ENCODE results near the gene OPCML. TPM values are rescaled to one million over a fixed set of nuclear protein-coding genes. Genes with fewer than 3 reads are reported as not detected.

OPCML gene
- total and polyA plus RNA-seq, 2 donors (not counting 1 experiment from before 2014, with no cell fraction given): not detected

DNA sequence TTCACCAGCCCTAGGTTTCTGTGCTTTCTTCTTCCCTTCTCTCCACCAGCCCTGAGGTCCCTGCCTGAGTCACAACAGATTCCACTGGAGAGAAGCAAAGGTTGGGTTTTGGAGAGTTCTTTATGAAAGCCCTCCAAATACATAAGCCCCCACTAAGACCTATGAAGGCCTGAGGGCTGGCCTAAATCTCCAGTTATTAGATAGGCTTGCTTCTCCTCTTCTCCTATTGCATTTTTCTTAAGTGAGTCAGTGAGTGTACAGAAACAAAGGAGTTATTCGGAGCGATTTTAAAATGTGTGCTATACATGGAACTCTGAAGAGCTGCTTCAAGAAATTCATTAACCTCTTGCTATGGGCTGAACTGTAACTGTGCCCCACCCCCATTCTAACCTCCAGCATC is 1057.3 kb downstream of the OPCML start:
- ATAC-seq (ENCODE audit: low read depth): no peak
- no CpG with 5 or more reads among the region's 2 CpGs for WGBS (ENCODE audit: insufficient coverage)
- no peak for TF ChIP-seq EZH2 (IDR thresholded peaks at IDR 0.05; ENCODE audit: borderline replicate concordance, insufficient read depth, low read depth, low read length, poor library complexity, severe bottlenecking)
- TF ChIP-seq, protein P1, sequence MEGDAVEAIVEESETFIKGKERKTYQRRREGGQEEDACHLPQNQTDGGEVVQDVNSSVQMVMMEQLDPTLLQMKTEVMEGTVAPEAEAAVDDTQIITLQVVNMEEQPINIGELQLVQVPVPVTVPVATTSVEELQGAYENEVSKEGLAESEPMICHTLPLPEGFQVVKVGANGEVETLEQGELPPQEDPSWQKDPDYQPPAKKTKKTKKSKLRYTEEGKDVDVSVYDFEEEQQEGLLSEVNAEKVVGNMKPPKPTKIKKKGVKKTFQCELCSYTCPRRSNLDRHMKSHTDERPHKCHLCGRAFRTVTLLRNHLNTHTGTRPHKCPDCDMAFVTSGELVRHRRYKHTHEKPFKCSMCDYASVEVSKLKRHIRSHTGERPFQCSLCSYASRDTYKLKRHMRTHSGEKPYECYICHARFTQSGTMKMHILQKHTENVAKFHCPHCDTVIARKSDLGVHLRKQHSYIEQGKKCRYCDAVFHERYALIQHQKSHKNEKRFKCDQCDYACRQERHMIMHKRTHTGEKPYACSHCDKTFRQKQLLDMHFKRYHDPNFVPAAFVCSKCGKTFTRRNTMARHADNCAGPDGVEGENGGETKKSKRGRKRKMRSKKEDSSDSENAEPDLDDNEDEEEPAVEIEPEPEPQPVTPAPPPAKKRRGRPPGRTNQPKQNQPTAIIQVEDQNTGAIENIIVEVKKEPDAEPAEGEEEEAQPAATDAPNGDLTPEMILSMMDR (IDR thresholded peaks at IDR 0.05): no peak

DNA sequence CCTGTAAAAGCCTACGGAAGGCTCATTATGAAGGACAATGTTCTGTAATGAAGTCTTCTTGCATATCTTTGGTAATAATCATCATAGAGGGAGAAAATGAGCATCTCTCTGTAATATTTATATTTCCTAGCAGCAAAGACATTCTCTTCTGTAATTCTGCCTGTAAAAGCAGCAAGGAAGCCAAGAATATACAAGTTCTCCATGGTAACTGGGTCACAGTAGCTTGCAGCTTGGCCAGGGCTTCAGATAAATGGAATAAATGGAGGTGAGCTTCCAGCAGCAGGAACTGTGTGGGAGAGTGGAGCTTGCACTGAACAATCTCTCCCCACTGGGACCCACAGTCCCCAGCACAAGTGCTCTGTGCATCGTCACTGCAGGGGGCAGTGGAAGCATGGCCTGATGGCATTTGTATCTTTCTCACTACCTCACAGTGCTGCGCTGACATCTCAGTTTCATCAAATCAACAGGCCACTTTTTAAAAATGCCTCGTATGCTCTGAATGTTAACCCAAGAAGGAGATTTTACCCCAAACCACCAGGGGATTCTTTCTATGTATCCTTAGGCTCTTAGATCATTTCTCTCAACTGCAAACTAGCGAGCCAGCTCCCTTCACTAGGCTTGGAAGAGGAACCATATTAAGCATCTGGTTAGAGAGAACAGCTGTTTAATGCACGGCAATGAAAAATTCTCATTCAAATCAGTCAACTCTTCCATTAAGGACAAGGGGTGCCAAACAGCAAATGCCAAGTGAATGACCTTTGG is 1059.7 kb downstream of the OPCML start:
- H3K4me2 ChIP-seq (replicated peaks; ENCODE audit: low read depth, low read length, poor library complexity, severe bottlenecking): no peak overlapping the region
- no peaks in the 10 kb centered on the region for H3K4me1 ChIP-seq (ENCODE audit: control insufficient read depth in 2 of 2, insufficient read depth in 2 of 2, low read length in 2 of 2)
- Mint-ChIP-seq H3K27ac (no peak overlapping the region), H3K27me3 (no peaks in the 10 kb centered on the region), H3K4me1 (no peaks in the 10 kb centered on the region), H3K9me3 (ENCODE audit: insufficient read depth) (no peaks in the 10 kb centered on the region), H3K4me3 (no peak overlapping the region)
- no peak for ATAC-seq (ENCODE audit: low read depth)
- no peaks in the 10 kb centered on the region for H3K36me3 ChIP-seq (replicated peaks in 1 of 2; ENCODE audit: control extremely low read depth in 1 of 2, control insufficient read depth in 1 of 2, extremely low read depth in 1 of 2, insufficient read depth in 2 of 2, low read length in 1 of 2)
- intact Hi-C loops (cut with micrococcal nuclease): no loop called here
- H4K20me1 ChIP-seq (ENCODE audit: control insufficient read depth, insufficient read depth, low read length, poor library complexity, severe bottlenecking): no peaks in the 10 kb centered on the region
- WGBS (ENCODE audit: insufficient coverage): 80% methylated on average over 4 of the region's 6 CpGs
- no peak overlapping the region for H3K9ac ChIP-seq (ENCODE audit: low read length)
- no peaks in the 10 kb centered on the region for H3K27me3 ChIP-seq (replicated peaks in 1 of 4; ENCODE audit: control extremely low read depth in 1 of 4, control insufficient read depth in 3 of 4, insufficient read depth in 4 of 4, low read length in 3 of 4)
- ChIA-PET POLR2A (no interaction called here), CTCF (no interaction called here)
- TF ChIP-seq, protein P1 (IDR thresholded peaks at IDR 0.05): no peak
- no peak for TF ChIP-seq EZH2 (IDR thresholded peaks at IDR 0.05; ENCODE audit: borderline replicate concordance, insufficient read depth, low read depth, low read length, poor library complexity, severe bottlenecking)
- H3K4me3 ChIP-seq (ENCODE audit: control extremely low read depth in 1 of 5, extremely low read depth in 1 of 5, insufficient read depth in 1 of 5, low read depth in 2 of 5, low read length in 4 of 5): no peak overlapping the region
- H3K79me2 ChIP-seq (ENCODE audit: control insufficient read depth, insufficient read depth, low read length): no peaks in the 10 kb centered on the region
- peaks cover 0 to 7% (median 0%) of the 10 kb centered on the region in 3 donors for H3K9me3 ChIP-seq (ENCODE audit: control extremely low read depth in 1 of 3, control insufficient read depth in 2 of 3, insufficient read depth in 1 of 3, low read length in 2 of 3)
- H3K27ac ChIP-seq (ENCODE audit: low read length in 2 of 2): no peak overlapping the region
- H2AFZ ChIP-seq (ENCODE audit: insufficient read depth, low read depth, low read length, poor library complexity, severe bottlenecking): no peak overlapping the region
- DNase-seq: no peak

More for the DNA sequence above, 1057.3 kb downstream of the OPCML start:
- H3K4me2 ChIP-seq (replicated peaks; ENCODE audit: low read depth, low read length, poor library complexity, severe bottlenecking): no peak overlapping the region
- no peak overlapping the region for H3K9ac ChIP-seq (ENCODE audit: low read length)
- no peaks in the 10 kb centered on the region for H3K36me3 ChIP-seq (replicated peaks in 1 of 2; ENCODE audit: control extremely low read depth in 1 of 2, control insufficient read depth in 1 of 2, extremely low read depth in 1 of 2, insufficient read depth in 2 of 2, low read length in 1 of 2)
- H3K79me2 ChIP-seq (ENCODE audit: control insufficient read depth, insufficient read depth, low read length): no peaks in the 10 kb centered on the region
- no peak overlapping the region for H3K27ac ChIP-seq (ENCODE audit: low read length in 2 of 2)
- Mint-ChIP-seq H3K27ac (no peak overlapping the region), H3K9me3 (ENCODE audit: insufficient read depth) (no peaks in the 10 kb centered on the region), H3K4me1 (no peaks in the 10 kb centered on the region), H3K27me3 (no peaks in the 10 kb centered on the region), H3K4me3 (no peak overlapping the region)
- intact Hi-C loops (cut with micrococcal nuclease): no loop called here
- H4K20me1 ChIP-seq (ENCODE audit: control insufficient read depth, insufficient read depth, low read length, poor library complexity, severe bottlenecking): no peaks in the 10 kb centered on the region
- H3K27me3 ChIP-seq (replicated peaks in 1 of 4; ENCODE audit: control extremely low read depth in 1 of 4, control insufficient read depth in 3 of 4, insufficient read depth in 4 of 4, low read length in 3 of 4): no peaks in the 10 kb centered on the region
- DNase-seq: no peak
- CTCF ChIA-PET: no interaction called here
- H3K9me3 ChIP-seq (ENCODE audit: control extremely low read depth in 1 of 3, control insufficient read depth in 2 of 3, insufficient read depth in 1 of 3, low read length in 2 of 3): peaks cover 0 to 7% (median 0%) of the 10 kb centered on the region in 3 donors
- no peak overlapping the region for H2AFZ ChIP-seq (ENCODE audit: insufficient read depth, low read depth, low read length, poor library complexity, severe bottlenecking)
- no peaks in the 10 kb centered on the region for H3K4me1 ChIP-seq (ENCODE audit: control insufficient read depth in 2 of 2, insufficient read depth in 2 of 2, low read length in 2 of 2)
- POLR2A ChIA-PET: no interaction called here
- H3K4me3 ChIP-seq (ENCODE audit: control extremely low read depth in 1 of 5, extremely low read depth in 1 of 5, insufficient read depth in 1 of 5, low read depth in 2 of 5, low read length in 4 of 5): no peak overlapping the region
